CD14-positive monocyte (primary cell): ENCODE results near the gene PTGER4. TPM values are rescaled to one million over a fixed set of nuclear protein-coding genes. Genes with fewer than 3 reads are reported as not detected.

Source experiments
- DNase-seq, 3 donors: peaks; one replicate each; pipeline ENCODE4 v3.0.0-alpha.2; 2011 to 2022
- H2AFZ ChIP-seq: 2 replicates; pipeline ENCODE4 v1.6.0; 2012; ENCODE audit warnings: mild to moderate bottlenecking, low read depth, low read length, inconsistent platforms; ENCODE audit not compliant: insufficient read depth, poor library complexity, severe bottlenecking
- H3K27ac ChIP-seq, 2 donors: 1 replicate in 1 of 2; 2 replicates in 1 of 2; pipeline ENCODE4 v1.5.1; 2012 to 2013; ENCODE audit warnings: low read length in 2 of 2, control low read depth in 1 of 2, inconsistent platforms in 1 of 2, low read depth in 1 of 2, mild to moderate bottlenecking in 1 of 2
- H3K27me3 ChIP-seq, 2 donors: one replicate each; pipeline versions ENCODE4 v1.6.0 to v1.6.1; 2011 to 2013; ENCODE audit warnings: low read length in 2 of 2; ENCODE audit not compliant: control insufficient read depth in 2 of 2, insufficient read depth in 2 of 2
- H3K36me3 ChIP-seq, 2 donors: replicated peaks in 1 of 2; 1 replicate in 1 of 2; 2 replicates in 1 of 2; pipeline versions ENCODE4 v1.5.1 to v1.6.1; 2012 to 2013; ENCODE audit warnings: low read length in 2 of 2, control low read depth in 1 of 2, inconsistent platforms in 1 of 2, mild to moderate bottlenecking in 1 of 2; ENCODE audit not compliant: insufficient read depth in 2 of 2, control insufficient read depth in 1 of 2
- H3K4me1 ChIP-seq, 2 donors: 1 replicate in 1 of 2; 2 replicates in 1 of 2; pipeline versions ENCODE4 v1.5.1 to v1.6.1; 2012 to 2013; ENCODE audit warnings: low read length in 2 of 2, control low read depth in 1 of 2, inconsistent platforms in 1 of 2, mild to moderate bottlenecking in 1 of 2, moderate library complexity in 1 of 2; ENCODE audit not compliant: insufficient read depth in 2 of 2, control insufficient read depth in 1 of 2
- H3K4me2 ChIP-seq: replicated peaks from 2 replicates; pipeline ENCODE3; 2012; ENCODE audit warnings: low read length, moderate library complexity, mild to moderate bottlenecking; ENCODE audit not compliant: poor library complexity, severe bottlenecking; ENCODE audit errors: extremely low read depth
- H3K4me3 ChIP-seq, 3 experiments: fragments of 200-600 bp in 1 of 3; sonication (generic) in 1 of 3; replicated peaks in 1 of 3; 1 replicate in 2 of 3; 2 replicates in 1 of 3; pipeline ENCODE4 v1.5.1; 2011 to 2013; ENCODE audit warnings: low read length in 3 of 3, mild to moderate bottlenecking in 3 of 3, control low read depth in 2 of 3, low read depth in 2 of 3, inconsistent platforms in 1 of 3, moderate library complexity in 1 of 3
- H3K79me2 ChIP-seq: 2 replicates; pipeline ENCODE4 v1.6.0; 2012; ENCODE audit warnings: mild to moderate bottlenecking, control low read depth, inconsistent platforms, low read length, moderate library complexity; ENCODE audit not compliant: insufficient read depth
- H3K9ac ChIP-seq: 2 replicates; pipeline ENCODE4 v1.6.0; 2017; ENCODE audit warnings: low read length, mild to moderate bottlenecking; ENCODE audit not compliant: insufficient read depth, poor library complexity, severe bottlenecking
- H3K9me3 ChIP-seq, 2 donors: replicated peaks in 1 of 2; 1 replicate in 1 of 2; 2 replicates in 1 of 2; pipeline versions ENCODE4 v1.5.1 to v1.6.1; 2012 to 2013; ENCODE audit warnings: low read length in 2 of 2, control low read depth in 1 of 2; ENCODE audit not compliant: control insufficient read depth in 1 of 2, insufficient read depth in 1 of 2
- H4K20me1 ChIP-seq: 2 replicates; pipeline ENCODE4 v1.6.0; 2012; ENCODE audit warnings: mild to moderate bottlenecking, low read length, control low read depth, moderate library complexity; ENCODE audit not compliant: insufficient read depth
- H3K27ac Mint-ChIP-seq, 7 donors: one replicate each; pipeline ENCODE4 v1.8.0; 2020; ENCODE audit warnings: mild to moderate bottlenecking in 7 of 7, mixed read lengths in 7 of 7, moderate library complexity in 6 of 7, inconsistent platforms in 2 of 7
- H3K27me3 Mint-ChIP-seq, 3 donors: one replicate each; pipeline ENCODE4 v1.8.0; 2021 to 2022; ENCODE audit warnings: low read depth in 3 of 3, mild to moderate bottlenecking in 3 of 3, mixed read lengths in 3 of 3, moderate library complexity in 3 of 3, inconsistent platforms in 1 of 3
- H3K36me3 Mint-ChIP-seq, 2 donors: one replicate each; pipeline ENCODE4 v1.8.0; 2020; ENCODE audit warnings: mixed read lengths in 2 of 2, inconsistent platforms in 1 of 2, mild to moderate bottlenecking in 1 of 2
- H3K4me1 Mint-ChIP-seq: one replicate; pipeline ENCODE4 v1.8.0; 2020; ENCODE audit warnings: mild to moderate bottlenecking, mixed read lengths
- H3K4me3 Mint-ChIP-seq, 2 donors: one replicate each; pipeline ENCODE4 v1.8.0; 2020; ENCODE audit warnings: mild to moderate bottlenecking in 2 of 2, mixed read lengths in 2 of 2, moderate library complexity in 1 of 2
- H3K9me3 Mint-ChIP-seq, 7 donors: one replicate each; pipeline ENCODE4 v1.8.0; 2020 to 2022; ENCODE audit warnings: mixed read lengths in 7 of 7, mild to moderate bottlenecking in 6 of 7, moderate library complexity in 6 of 7, inconsistent platforms in 2 of 7
- CTCF ChIP-seq: fragments of 200-600 bp; IDR thresholded peaks from one replicate; pipeline ENCODE4 v1.8.0; 2022; ENCODE audit warnings: antibody characterized with exemption, mild to moderate bottlenecking
- WGBS: methylation state at CpG from one replicate; pipeline ENCODE4 v1.1.5; 2013; ENCODE audit warnings: missing lambda C conversion rate; ENCODE audit not compliant: insufficient coverage; 5-methylcytosine and 5-hydroxymethylcytosine counted together
- intact Hi-C, 2 donors: fragments of 100-400 bp; cut with micrococcal nuclease; formaldehyde crosslinking; loops; one replicate each; pipeline versions ENCODE4 v1.15.0 to v1.15.1; 2023
- polyA plus RNA-seq, 3 donors: library from polyadenylated mRNA; depleted of rRNA in 1 of 3; unstranded in 2 of 3; stranded (reverse) in 1 of 3; fragments of 300-500 nt in 2 of 3; fragments of >200 nt in 1 of 3; fragmentation: Illumina TruSeq in 2 of 3; gene quantifications; 1 replicate in 2 of 3; 2 replicates in 1 of 3; pipeline ENCODE4 v1.2.3, GENCODE V29; 2012 to 2021

PTGER4 gene
- polyA plus RNA-seq, 3 donors, result 44.4 to 119 (median 64.3) TPM

- no peak for TF ChIP-seq CTCF
- Mint-ChIP-seq H3K9me3 (no peaks in the 10 kb centered on the region), H3K27ac (no peak overlapping the region), H3K4me3 (no peak overlapping the region), H3K27me3 (peaks cover 0 to 4% (median 0%) of the 10 kb centered on the region in 3 donors), H3K4me1 (peaks cover 24% of the 10 kb centered on the region), H3K36me3 (no peaks in the 10 kb centered on the region)
- Histone ChIP-seq H3K79me2 (no peaks in the 10 kb centered on the region), H3K27me3 (no peaks in the 10 kb centered on the region), H3K4me1 (peaks cover 23 to 34% of the 10 kb centered on the region in 2 donors), H3K9me3 (no peaks in the 10 kb centered on the region), H3K27ac (no peak overlapping the region), H3K36me3 (no peaks in the 10 kb centered on the region), H3K4me2 (no peak overlapping the region), H4K20me1 (no peaks in the 10 kb centered on the region), H3K4me3 (no peak overlapping the region), H3K9ac (no peak overlapping the region), H2AFZ (no peak overlapping the region)
- no peak for DNase-seq
- 90% methylated on average over 2 of the region's 3 CpGs for WGBS
- intact Hi-C loops, result no loop called here
Measured at GRCh38 chr5:40665635-40666298, 13.9 kb upstream of the PTGER4 start.

- Mint-ChIP-seq H3K9me3 (no peaks in the 10 kb centered on the region), H3K36me3 (no peaks in the 10 kb centered on the region), H3K27ac (no peak overlapping the region), H3K4me3 (no peak overlapping the region), H3K27me3 (peaks cover 0 to 4% (median 0%) of the 10 kb centered on the region in 3 donors), H3K4me1 (peaks cover 31% of the 10 kb centered on the region)
- no peak for DNase-seq
- no peaks in the 10 kb centered on the region for H3K27me3 ChIP-seq
- no peaks in the 10 kb centered on the region for H3K36me3 ChIP-seq
- no peak overlapping the region for H2AFZ ChIP-seq
- TF ChIP-seq CTCF, result no peak
- H3K4me1 ChIP-seq, result peaks cover 31 to 41% of the 10 kb centered on the region in 2 donors
- H3K79me2 ChIP-seq, result no peaks in the 10 kb centered on the region
- H4K20me1 ChIP-seq, result no peaks in the 10 kb centered on the region
- H3K4me3 ChIP-seq, result no peak overlapping the region
- H3K27ac ChIP-seq, result no peak overlapping the region
- H3K9ac ChIP-seq, result no peak overlapping the region
- intact Hi-C loops, result no loop called here
- no peak overlapping the region for H3K4me2 ChIP-seq
- WGBS, result no CpG with 5 or more reads among the region's 1 CpG
- no peaks in the 10 kb centered on the region for H3K9me3 ChIP-seq
Measured at GRCh38 chr5:40666657-40667056, 13.1 kb upstream of the PTGER4 start.
